Measurements from ENCODE around the gene FZD2. TPM values are rescaled to one million over a fixed set of nuclear protein-coding genes. Genes with fewer than 3 reads are reported as not detected.

The FZD2 gene
- total and polyA plus RNA-seq, 9 of the 15 experiments (the other 6 are each of a cell fraction or from before 2014, with no cell fraction given) = 0.03 to 4.5 (median 1.1) TPM; not detected in 1

DNA sequence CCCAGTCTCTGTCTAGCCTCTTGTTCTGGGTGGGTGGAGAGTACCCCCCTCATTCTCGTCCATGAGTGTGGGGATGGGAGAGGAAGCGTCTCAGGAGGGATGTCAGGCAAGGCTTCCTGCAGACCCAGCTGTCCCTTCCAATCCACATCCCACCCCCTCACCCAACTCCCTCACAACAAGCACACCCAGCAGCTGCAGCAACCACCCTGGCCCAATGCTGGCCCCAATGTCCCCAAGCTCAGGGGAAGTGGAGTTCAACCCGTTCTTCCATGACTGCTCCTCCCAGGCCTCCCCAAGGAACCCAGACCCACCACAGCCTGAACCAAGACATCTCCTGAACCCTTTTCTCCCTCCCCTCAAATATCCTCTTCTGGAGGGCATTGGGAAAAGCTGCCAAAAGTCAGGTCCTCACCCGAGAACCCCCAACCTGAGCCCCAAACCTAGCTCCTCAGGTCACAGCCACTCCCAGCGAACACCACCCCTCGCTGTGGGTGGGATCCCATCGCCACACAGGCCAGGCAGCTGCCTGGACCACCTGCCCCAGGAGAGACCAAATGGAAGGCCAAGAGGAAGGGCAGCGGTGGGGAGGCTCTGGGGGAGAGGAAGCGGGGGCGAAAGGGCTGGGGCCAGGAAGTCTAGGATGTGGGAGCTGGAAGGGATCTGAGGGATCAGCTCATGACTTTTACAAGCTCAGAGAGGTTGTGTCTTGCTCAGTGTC is 47.6 kb downstream of the FZD2 start:
- WGBS (ENCODE audit: insufficient coverage, low coverage, missing lambda C conversion rate) = 0% methylated on average over 8 of the region's 10 CpGs
- ChIA-PET CTCF (ENCODE audit: low intra/inter-chr PET ratio) (no interaction called here), POLR2A (no interaction called here)
- no peak overlapping the region for H3K9ac ChIP-seq (ENCODE audit: insufficient read depth in 1 of 2, low read depth in 2 of 2, low read length in 2 of 2)
- H3K79me2 ChIP-seq (ENCODE audit: control insufficient read depth, insufficient read depth, low read length) = no peaks in the 10 kb centered on the region
- intact Hi-C loops (cut with micrococcal nuclease) (no loop called here), in situ Hi-C loops (cut with MboI) (no loop called here)
- TF ChIP-seq POLR2AphosphoS5 (IDR thresholded peaks at IDR 0.05; ENCODE audit: control insufficient read depth, insufficient read depth, low read depth, low read length) = no peak
- TF ChIP-seq, protein P1, sequence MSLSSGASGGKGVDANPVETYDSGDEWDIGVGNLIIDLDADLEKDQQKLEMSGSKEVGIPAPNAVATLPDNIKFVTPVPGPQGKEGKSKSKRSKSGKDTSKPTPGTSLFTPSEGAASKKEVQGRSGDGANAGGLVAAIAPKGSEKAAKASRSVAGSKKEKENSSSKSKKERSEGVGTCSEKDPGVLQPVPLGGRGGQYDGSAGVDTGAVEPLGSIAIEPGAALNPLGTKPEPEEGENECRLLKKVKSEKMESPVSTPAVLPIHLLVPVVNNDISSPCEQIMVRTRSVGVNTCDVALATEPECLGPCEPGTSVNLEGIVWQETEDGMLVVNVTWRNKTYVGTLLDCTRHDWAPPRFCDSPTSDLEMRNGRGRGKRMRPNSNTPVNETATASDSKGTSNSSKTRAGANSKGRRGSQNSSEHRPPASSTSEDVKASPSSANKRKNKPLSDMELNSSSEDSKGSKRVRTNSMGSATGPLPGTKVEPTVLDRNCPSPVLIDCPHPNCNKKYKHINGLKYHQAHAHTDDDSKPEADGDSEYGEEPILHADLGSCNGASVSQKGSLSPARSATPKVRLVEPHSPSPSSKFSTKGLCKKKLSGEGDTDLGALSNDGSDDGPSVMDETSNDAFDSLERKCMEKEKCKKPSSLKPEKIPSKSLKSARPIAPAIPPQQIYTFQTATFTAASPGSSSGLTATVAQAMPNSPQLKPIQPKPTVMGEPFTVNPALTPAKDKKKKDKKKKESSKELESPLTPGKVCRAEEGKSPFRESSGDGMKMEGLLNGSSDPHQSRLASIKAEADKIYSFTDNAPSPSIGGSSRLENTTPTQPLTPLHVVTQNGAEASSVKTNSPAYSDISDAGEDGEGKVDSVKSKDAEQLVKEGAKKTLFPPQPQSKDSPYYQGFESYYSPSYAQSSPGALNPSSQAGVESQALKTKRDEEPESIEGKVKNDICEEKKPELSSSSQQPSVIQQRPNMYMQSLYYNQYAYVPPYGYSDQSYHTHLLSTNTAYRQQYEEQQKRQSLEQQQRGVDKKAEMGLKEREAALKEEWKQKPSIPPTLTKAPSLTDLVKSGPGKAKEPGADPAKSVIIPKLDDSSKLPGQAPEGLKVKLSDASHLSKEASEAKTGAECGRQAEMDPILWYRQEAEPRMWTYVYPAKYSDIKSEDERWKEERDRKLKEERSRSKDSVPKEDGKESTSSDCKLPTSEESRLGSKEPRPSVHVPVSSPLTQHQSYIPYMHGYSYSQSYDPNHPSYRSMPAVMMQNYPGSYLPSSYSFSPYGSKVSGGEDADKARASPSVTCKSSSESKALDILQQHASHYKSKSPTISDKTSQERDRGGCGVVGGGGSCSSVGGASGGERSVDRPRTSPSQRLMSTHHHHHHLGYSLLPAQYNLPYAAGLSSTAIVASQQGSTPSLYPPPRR (CRISPR knock-in tag; IDR thresholded peaks at IDR 0.05; ENCODE audit: borderline replicate concordance) = no peak
- H4K20me1 ChIP-seq (replicated peaks; ENCODE audit: control insufficient read depth, insufficient read depth, low read length) = peaks cover 3% of the 10 kb centered on the region; the same call in 1 of the 2 replicates
- no peak overlapping the region for H3K27ac ChIP-seq (ENCODE audit: extremely low read depth, low read depth, low read length)
- no peaks in the 10 kb centered on the region for H3K36me3 ChIP-seq (ENCODE audit: control insufficient read depth, insufficient read depth, low read length)
- ATAC-seq (no peak), FAIRE-seq (no peak), DNase-seq (ENCODE audit: extremely low read depth in 1 of 4, low spot score in 3 of 4) (no peak)
- H3K9me3 ChIP-seq (replicated peaks; ENCODE audit: control insufficient read depth, insufficient read depth, low read depth, low read length) = no peaks in the 10 kb centered on the region
- peaks cover 30 to 75% of the 10 kb centered on the region in 2 experiments; a peak in 4 of 5 replicates for H3K27me3 ChIP-seq (ENCODE audit: control insufficient read depth in 2 of 2, insufficient read depth in 2 of 2, low read length in 2 of 2)
- BruUV-seq (replicated peaks) = no TSS peak
- H3K4me2 ChIP-seq (ENCODE audit: insufficient read depth, low read length) = no peak overlapping the region
- no peak overlapping the region for H3K4me3 ChIP-seq
- no peaks in the 10 kb centered on the region for H3K9me1 ChIP-seq (ENCODE audit: control insufficient read depth, insufficient read depth, low read length)
- H3K4me1 ChIP-seq (replicated peaks in 1 of 2; ENCODE audit: control insufficient read depth in 2 of 2, insufficient read depth in 2 of 2, low read length in 2 of 2) = no peaks in the 10 kb centered on the region; a peak in 1 of 5 replicates
- H2AFZ ChIP-seq (ENCODE audit: low read depth, low read length) = no peak overlapping the region

Data from K562 (cell line).